Heart right ventricle (tissue), 16 donors: ENCODE data around the gene MED17. TPM values are rescaled to one million over a fixed set of nuclear protein-coding genes. Genes with fewer than 3 reads are reported as not detected.
A peak's percentile ranks its signal among the peaks of the same experiment; 100 is the strongest.

Experiments
- ATAC-seq, 8 donors: fragments of 200-7000 bp; cut with Tn5 transposase; one replicate each; pipeline ENCODE4 v1.9.1; 2020; ENCODE audit warnings: mild to moderate bottlenecking in 8 of 8, moderate library complexity in 8 of 8, moderate number of reproducible peaks in 1 of 8
- DNase-seq, 2 donors: peaks; one replicate each; pipeline ENCODE4 v3.0.0-alpha.2; 2020
- H3K27ac ChIP-seq, 10 donors: fragments of 200-600 bp; sonication (generic) in 2 of 10; one replicate each; pipeline versions ENCODE4 v1.5.0 to v1.8.0; 2020 to 2022; ENCODE audit warnings: mild to moderate bottlenecking in 3 of 10
- H3K27me3 ChIP-seq, 7 donors: fragments of 200-600 bp; one replicate each; pipeline ENCODE4 v1.8.0; 2021 to 2022; ENCODE audit warnings: mild to moderate bottlenecking in 2 of 7
- H3K36me3 ChIP-seq, 9 donors: fragments of 200-600 bp; sonication (generic) in 1 of 9; one replicate each; pipeline versions ENCODE4 v1.5.0 to v1.8.0; 2020 to 2022; ENCODE audit warnings: mild to moderate bottlenecking in 2 of 9
- H3K4me1 ChIP-seq, 9 donors: fragments of 200-600 bp; sonication (generic) in 1 of 9; one replicate each; pipeline versions ENCODE4 v1.5.0 to v1.8.0; 2020 to 2022; ENCODE audit warnings: mild to moderate bottlenecking in 4 of 9
- H3K4me3 ChIP-seq, 10 donors: fragments of 200-600 bp; sonication (generic) in 2 of 10; one replicate each; pipeline versions ENCODE4 v1.5.0 to v1.8.0; 2020 to 2022; ENCODE audit warnings: mild to moderate bottlenecking in 7 of 10, moderate library complexity in 2 of 10
- H3K9me3 ChIP-seq, 11 donors: fragments of 200-600 bp in 10 of 11; sonication (generic) in 2 of 11; one replicate each; pipeline versions ENCODE4 v1.5.0 to v1.8.0; 2013 to 2022; ENCODE audit warnings: mild to moderate bottlenecking in 2 of 11, control low read depth in 1 of 11, moderate library complexity in 1 of 11
- WGBS, 2 donors: extraction: QIAGEN DNeasy Blood & Tissue Kit; methylation state at CpG; one replicate each; pipeline ENCODE4 v1.1.7; 2013; ENCODE audit warnings: inconsistent platforms in 1 of 2; 5-methylcytosine and 5-hydroxymethylcytosine counted together
- intact Hi-C, 10 donors: fragments of 100-400 bp; cut with DNase I; formaldehyde crosslinking; loops; one replicate each; pipeline versions ENCODE4 v1.11.1 to v1.14.2; 2022
- polyA plus RNA-seq, 2 donors: library from polyadenylated mRNA; stranded (reverse); fragments of 200-250 nt; gene quantifications; one replicate each; pipeline ENCODE4 v1.2.3, GENCODE V29; 2013
- total RNA-seq, 10 donors: library from RNA; stranded (reverse); fragmentation: NEBNext Ultra II Directional in 3 of 10; extraction: Animal tissue kit (Norgen Biotek cat#: 25700) in 3 of 10; gene quantifications; one replicate each; pipeline versions ENCODE4 v1.2.1 to v1.2.4, GENCODE V29; 2021 to 2023
- TF ChIP-seq, protein P1 (sequence below), 9 donors: fragments of 200-600 bp; sonication (generic) in 2 of 9; IDR thresholded peaks; one replicate each; pipeline versions ENCODE4 v1.5.0 to v1.8.0; 2021 to 2022; ENCODE audit warnings: antibody characterized with exemption in 9 of 9, mild to moderate bottlenecking in 5 of 9, moderate library complexity in 1 of 9
- donor health status: Arrhythmogenic right ventricular cardiomyopathy.
- donor health status: ischemic (EF 13 %, LVEDD 7.1; RV severe dilation, severe dysfunction).
- donor health status: healthy with polysubstance abuse.
- donor health status: DM: no; HTN: yes; CAD: no.
- donor health status: DM: no; HTN: no; CAD: no.
- donor health status: ischemic (EF 25% LVEDD 6.9; RV normal size, moderate dysfunction).
- donor health status: ischemic (EF 25% LVEDD 5.7; RV mildly dilated, moderate dysfunction).
- donor health status: healthy.
- donor health status: DM: yes; HTN: yes; CAD: no.
- donor health status: Ischemic cardiomyopathy.
- donor health status: ischemic (EF 35%, LVEDD 5.7; RV mildly dilated, moderate dysfunction).
- donor health status: nonischemic (EF 11% LVEDD 7.7; RV severe dilation, severe dysfunction).
- donor health status: DM: yes; HTN: yes; CAD: no.
- donor health status: PGD.
- donor health status: ischemic (EF 29% LVEDD 5.4; RV normal size, mild dysfunction).
- donor health status: nonischemic (EF 23%, LVEDD 6.1; RV moderate dilation, normal function).

Gene MED17
- total and polyA plus RNA-seq, 12 donors, result 11.0 to 25.7 (median 21.5) TPM

DNA sequence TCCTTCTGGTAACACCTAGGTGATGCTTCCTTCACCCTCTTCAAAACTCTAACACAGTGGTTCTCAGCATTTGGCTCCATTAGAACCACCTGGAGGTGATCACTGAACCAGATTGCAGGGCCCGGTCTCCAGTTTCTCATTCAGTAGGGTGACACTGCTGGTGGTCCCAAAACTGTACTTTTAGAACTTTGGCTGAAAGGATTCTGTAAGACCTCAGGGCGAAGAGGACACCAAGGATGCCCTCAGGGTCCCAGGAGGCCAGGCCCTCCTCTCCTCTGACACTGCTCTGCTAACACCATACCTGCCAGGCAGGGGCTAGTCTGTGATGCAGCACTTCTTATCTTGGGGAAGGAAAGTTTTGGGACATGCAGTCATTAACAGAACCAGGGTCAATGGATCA is 57.4 kb downstream of the MED17 start:
- DNase-seq, result no peak
- intact Hi-C loops, result no loop called here
- Histone ChIP-seq H3K4me3 (no peak overlapping the region), H3K27ac (no peak overlapping the region), H3K27me3 (no peaks in the 10 kb centered on the region), H3K9me3 (no peaks in the 10 kb centered on the region), H3K36me3 (no peaks in the 10 kb centered on the region), H3K4me1 (no peaks in the 10 kb centered on the region)
- ATAC-seq, result no peak
- 95 to 98% methylated on average over 2 of the region's 2 CpGs for WGBS, 2 donors
- TF ChIP-seq, protein P1, sequence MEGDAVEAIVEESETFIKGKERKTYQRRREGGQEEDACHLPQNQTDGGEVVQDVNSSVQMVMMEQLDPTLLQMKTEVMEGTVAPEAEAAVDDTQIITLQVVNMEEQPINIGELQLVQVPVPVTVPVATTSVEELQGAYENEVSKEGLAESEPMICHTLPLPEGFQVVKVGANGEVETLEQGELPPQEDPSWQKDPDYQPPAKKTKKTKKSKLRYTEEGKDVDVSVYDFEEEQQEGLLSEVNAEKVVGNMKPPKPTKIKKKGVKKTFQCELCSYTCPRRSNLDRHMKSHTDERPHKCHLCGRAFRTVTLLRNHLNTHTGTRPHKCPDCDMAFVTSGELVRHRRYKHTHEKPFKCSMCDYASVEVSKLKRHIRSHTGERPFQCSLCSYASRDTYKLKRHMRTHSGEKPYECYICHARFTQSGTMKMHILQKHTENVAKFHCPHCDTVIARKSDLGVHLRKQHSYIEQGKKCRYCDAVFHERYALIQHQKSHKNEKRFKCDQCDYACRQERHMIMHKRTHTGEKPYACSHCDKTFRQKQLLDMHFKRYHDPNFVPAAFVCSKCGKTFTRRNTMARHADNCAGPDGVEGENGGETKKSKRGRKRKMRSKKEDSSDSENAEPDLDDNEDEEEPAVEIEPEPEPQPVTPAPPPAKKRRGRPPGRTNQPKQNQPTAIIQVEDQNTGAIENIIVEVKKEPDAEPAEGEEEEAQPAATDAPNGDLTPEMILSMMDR (IDR thresholded peaks at IDR 0.05), result no peak

DNA sequence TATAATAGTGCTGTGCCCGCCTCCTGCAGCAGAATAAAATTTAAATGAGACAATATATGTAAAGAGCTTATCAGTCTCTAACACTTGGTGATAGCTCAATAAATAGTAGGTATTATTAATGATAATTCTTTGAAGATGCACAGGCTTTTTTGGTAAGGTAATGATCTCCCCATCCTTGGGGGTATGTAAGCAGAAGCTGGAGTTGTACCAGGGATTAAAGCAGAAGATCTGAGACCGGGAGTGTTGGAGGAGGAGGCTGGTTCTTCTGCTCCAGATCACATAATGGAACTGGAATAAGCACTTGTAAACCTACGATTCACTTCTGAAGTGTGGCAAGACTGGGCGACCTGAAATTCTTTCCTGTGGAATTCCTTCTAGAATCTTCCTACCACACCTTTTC is 58.0 kb downstream of the MED17 start:
- DNase-seq, result no peak
- intact Hi-C loops, result no loop called here
- H3K27ac ChIP-seq, result no peak overlapping the region
- H3K36me3 ChIP-seq, result no peaks in the 10 kb centered on the region
- H3K9me3 ChIP-seq, result no peaks in the 10 kb centered on the region
- 94 to 95% methylated on average over 4 of the region's 4 CpGs for WGBS, 2 donors
- no peak for ATAC-seq
- TF ChIP-seq, protein P1 (IDR thresholded peaks at IDR 0.05), result no peak
- H3K27me3 ChIP-seq, result no peaks in the 10 kb centered on the region
- H3K4me1 ChIP-seq, result no peaks in the 10 kb centered on the region
- no peak overlapping the region for H3K4me3 ChIP-seq

DNA sequence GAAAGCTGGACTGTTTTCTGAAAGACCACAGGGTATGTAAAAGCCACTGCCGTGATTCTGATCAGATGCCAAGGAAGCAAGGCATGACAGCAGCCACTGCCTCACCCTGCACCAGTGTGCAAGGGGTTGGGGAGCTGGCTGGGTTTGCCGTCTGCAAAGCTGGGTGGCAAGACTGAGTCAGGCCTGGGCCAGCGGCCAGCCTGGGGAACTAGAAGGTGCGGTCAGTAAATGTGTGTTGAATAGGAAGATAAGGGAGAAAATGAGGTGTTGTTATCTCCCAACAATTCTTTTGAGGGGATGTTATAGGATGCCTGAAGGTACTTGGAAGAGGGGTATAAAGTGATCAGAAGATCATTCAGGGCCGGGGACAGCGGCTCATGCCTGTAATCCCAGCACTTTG is 58.4 kb downstream of the MED17 start:
- no peaks in the 10 kb centered on the region for H3K36me3 ChIP-seq
- WGBS, 2 donors, result 61 to 73% methylated on average over 6 of the region's 6 CpGs
- ATAC-seq (peak in 2 of 8 donors; percentile 33 to 39), DNase-seq (no peak)
- no peaks in the 10 kb centered on the region for H3K27me3 ChIP-seq
- no peak overlapping the region for H3K4me3 ChIP-seq
- TF ChIP-seq, protein P1 (IDR thresholded peaks at IDR 0.05), result no peak
- intact Hi-C loops, result no loop called here
- no peaks in the 10 kb centered on the region for H3K4me1 ChIP-seq
- H3K9me3 ChIP-seq, result no peaks in the 10 kb centered on the region
- H3K27ac ChIP-seq, result no peak overlapping the region

DNA sequence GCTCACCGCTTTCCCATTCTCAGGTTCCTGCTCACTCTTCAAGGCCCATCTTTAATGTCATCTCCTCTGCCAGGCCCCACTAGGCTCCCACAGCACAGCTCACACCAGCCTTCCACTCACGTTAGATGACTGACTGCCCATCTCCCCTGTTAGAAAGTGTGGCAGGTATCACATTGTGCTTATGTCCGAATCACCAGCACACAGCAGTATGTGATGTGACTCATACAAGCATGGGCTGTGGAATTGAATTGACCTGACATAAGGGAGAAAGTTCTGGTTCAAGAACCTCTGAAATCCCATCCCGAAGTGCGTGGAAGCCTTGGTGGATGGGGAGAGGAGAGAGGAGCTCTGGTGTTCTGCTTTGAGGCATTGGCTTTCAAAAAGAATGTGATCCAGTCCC is 59.8 kb downstream of the MED17 start:
- Histone ChIP-seq H3K27ac (no peak overlapping the region), H3K9me3 (no peaks in the 10 kb centered on the region), H3K4me1 (no peaks in the 10 kb centered on the region), H3K27me3 (no peaks in the 10 kb centered on the region), H3K36me3 (no peaks in the 10 kb centered on the region), H3K4me3 (no peak overlapping the region)
- ATAC-seq (no peak), DNase-seq (no peak)
- intact Hi-C loops, result no loop called here
- TF ChIP-seq, protein P1 (IDR thresholded peaks at IDR 0.05), result no peak
- 95 to 97% methylated on average over 5 of the region's 5 CpGs for WGBS, 2 donors
